ENCODE data around the gene MCAT. TPM values are rescaled to one million over a fixed set of nuclear protein-coding genes. Genes with fewer than 3 reads are reported as not detected.

The MCAT gene
- total and polyA plus RNA-seq, 12 donors, result 12.8 to 33.4 (median 15.3) TPM

DNA sequence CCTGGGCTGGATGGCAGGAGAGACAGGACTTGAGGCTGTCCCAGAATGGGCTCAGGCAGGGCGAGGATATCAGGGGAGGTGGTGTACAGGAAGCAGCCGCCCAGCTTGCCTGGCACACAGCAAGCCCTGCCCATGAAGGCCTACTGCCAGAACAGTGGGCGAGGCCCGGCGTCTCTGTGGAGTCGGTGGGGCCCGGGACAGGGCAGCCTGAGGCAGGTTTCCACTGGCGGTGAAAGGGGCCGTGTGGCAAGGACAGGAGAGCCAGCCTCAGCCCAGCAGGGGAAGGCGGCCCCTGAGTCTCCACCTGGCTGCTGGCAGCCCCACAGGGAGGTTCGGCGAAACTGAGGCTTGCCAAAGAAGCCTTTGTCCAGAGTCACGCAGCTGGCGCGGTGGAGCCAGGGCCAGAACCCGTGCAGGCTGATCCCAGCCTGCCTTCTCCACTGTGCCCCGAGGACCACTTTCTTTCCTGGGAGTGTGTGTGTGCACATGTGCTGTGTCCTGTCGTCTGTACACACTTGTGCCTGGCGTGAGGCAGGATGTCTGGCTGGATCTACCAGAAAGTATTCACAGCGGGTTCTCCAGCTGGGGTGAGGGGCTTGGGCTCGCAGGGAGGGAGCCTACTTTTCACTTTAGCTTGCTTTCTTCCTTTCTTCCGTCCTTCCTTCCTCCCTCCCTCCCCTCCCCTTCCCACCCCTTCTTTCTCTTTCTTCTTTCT is 9.3 kb upstream of the MCAT start:
- ATAC-seq (peak; percentile 65 to 85 (median 74)), DNase-seq (peak; percentile 70 to 75)
- Histone ChIP-seq H3K27me3 (no peaks in the 10 kb centered on the region), H3K27ac (peak overlapping the region; percentile 38 to 97 (median 90)), H3K4me3 (peak overlapping the region; percentile 58 to 97 (median 78)), H3K36me3 (peaks cover 0 to 17% (median 0%) of the 10 kb centered on the region in 9 donors), H3K9me3 (no peaks in the 10 kb centered on the region), H3K4me1 (peaks cover 7 to 74% (median 23%) of the 10 kb centered on the region in 9 donors)
- TF ChIP-seq, protein P1, sequence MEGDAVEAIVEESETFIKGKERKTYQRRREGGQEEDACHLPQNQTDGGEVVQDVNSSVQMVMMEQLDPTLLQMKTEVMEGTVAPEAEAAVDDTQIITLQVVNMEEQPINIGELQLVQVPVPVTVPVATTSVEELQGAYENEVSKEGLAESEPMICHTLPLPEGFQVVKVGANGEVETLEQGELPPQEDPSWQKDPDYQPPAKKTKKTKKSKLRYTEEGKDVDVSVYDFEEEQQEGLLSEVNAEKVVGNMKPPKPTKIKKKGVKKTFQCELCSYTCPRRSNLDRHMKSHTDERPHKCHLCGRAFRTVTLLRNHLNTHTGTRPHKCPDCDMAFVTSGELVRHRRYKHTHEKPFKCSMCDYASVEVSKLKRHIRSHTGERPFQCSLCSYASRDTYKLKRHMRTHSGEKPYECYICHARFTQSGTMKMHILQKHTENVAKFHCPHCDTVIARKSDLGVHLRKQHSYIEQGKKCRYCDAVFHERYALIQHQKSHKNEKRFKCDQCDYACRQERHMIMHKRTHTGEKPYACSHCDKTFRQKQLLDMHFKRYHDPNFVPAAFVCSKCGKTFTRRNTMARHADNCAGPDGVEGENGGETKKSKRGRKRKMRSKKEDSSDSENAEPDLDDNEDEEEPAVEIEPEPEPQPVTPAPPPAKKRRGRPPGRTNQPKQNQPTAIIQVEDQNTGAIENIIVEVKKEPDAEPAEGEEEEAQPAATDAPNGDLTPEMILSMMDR (IDR thresholded peaks at IDR 0.05), result no peak
- WGBS, 2 donors, result 11 to 13% methylated on average over 22 of the region's 22 CpGs
- intact Hi-C loops (cut with DNase I), result no loop called here

DNA sequence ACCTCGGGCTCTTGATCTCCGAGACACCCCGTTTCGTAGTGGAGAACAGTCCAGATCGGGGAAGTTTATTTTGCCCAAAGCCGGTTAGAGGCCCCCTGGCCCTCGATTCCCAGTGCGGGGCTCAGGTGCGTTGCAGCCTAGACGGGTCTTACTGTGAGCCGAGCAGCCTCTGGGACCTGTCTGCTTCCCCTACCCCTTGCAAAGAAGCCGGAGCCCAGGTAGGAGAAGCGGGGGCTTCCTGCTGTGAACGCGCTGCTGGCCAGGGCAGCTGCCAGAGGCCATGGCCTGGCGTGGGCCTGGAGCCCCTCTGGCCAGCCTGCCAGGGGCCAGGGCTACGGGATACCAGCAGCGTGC is 8.8 kb upstream of the MCAT start:
- Histone ChIP-seq H3K27ac (peak overlapping the region; percentile 38 to 97 (median 90)), H3K9me3 (no peaks in the 10 kb centered on the region), H3K27me3 (no peaks in the 10 kb centered on the region), H3K36me3 (peaks cover 0 to 17% (median 0%) of the 10 kb centered on the region in 9 donors), H3K4me3 (peak overlapping the region; percentile 58 to 97 (median 78)), H3K4me1 (peaks cover 7 to 79% (median 23%) of the 10 kb centered on the region in 9 donors)
- ATAC-seq, result peak in 6 of 8 donors; percentile 1 to 16 (median 7)
- intact Hi-C loops (cut with DNase I), result no loop called here
- DNase-seq, result no peak
- TF ChIP-seq, protein P1 (IDR thresholded peaks at IDR 0.05), result no peak
- WGBS, 2 donors, result 17 to 27% methylated on average over 18 of the region's 18 CpGs

DNA sequence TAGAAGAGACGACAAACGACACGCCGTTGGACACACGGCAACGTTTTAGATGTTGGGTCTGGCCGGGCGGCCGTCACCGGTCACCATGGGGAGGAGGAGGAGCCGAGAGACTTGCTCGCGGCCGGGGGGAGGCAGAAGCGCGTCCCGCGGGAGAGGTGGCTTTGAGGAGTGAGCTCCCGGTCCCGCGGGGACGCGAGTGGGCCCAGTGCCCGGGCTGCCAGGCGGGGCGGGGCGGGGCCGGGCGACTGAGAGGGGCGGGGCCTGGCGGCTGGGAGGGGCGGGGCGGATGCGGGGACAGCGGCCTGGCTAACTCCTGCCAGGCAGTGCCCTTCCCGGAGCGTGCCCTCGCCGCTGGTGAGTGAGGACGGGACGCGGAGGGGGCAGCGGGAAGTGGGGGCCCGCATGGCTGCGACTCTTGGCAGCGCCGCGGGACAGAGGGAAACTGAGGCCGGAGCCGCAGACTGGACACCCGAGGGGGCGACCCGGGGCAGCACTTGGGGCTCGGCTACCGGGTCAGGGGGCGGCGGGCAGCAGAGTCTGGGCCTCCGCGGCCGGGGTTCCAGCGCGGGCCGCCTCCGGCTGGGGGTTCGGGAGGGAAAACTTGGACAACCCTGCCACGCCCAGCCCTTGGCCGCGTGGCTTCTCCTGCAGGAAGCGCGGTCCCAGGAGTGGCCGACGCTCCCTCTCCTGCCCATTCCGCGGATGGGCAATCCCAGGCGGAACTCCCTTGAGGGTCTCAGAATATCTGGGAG is 8.2 kb upstream of the MCAT start, which contains the start of gene TSPO:
TSS of gene TSPO (plus strand) at position 309 of the 752 bp plus-strand sequence. CDS start 7,680 bp downstream, outside the sequence.
- H3K27me3 ChIP-seq, result no peaks in the 10 kb centered on the region
- peak; percentile 78 to 89 for DNase-seq
- peak; percentile 79 to 92 (median 85) for ATAC-seq
- H3K4me3 ChIP-seq, result peak within 1 kb of the TSS; percentile 58 to 97 (median 78)
- peaks cover 7 to 77% (median 23%) of the 10 kb centered on the region in 9 donors for H3K4me1 ChIP-seq
- WGBS, 2 donors, result 1 to 2% methylated on average over 69 to 75 of the region's 75 CpGs
- H3K27ac ChIP-seq, result peak within 1 kb of the TSS; percentile 38 to 97 (median 90)
- no peaks in the 10 kb centered on the region for H3K9me3 ChIP-seq
- intact Hi-C loops (cut with DNase I), result no loop called here
- H3K36me3 ChIP-seq, result peaks cover 0 to 17% (median 0%) of the 10 kb centered on the region in 9 donors
- TF ChIP-seq, protein P1 (IDR thresholded peaks at IDR 0.05), result peak in 2 of 9 donors; percentile 4 to 9

DNA sequence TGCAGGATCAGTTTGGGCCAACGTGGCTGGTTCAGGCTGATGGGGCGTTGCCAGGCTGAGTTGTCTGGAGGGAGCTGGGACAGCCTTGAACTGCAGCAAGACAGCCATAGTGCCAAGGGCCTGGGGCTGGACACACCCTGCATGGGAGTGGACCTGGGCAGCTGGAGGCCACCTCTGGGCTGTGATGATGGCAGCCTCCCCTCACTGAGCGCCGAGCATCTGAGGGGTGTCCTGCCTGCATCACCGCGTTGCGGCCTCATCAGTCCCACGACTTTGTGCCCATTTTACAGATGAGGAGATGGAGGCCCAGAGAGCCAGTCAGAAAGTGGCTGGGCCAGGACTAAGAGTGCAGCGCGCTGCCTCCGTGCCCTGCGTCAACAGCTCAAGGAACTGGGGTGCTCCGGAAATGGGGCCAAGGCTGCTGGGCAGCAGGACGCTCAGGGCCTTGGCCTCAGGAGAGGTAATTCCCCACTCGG is 7.6 kb upstream of the MCAT start:
- DNase-seq, result no peak
- H3K36me3 ChIP-seq, result peaks cover 0 to 13% (median 0%) of the 10 kb centered on the region in 9 donors
- peaks cover 7 to 78% (median 23%) of the 10 kb centered on the region in 9 donors for H3K4me1 ChIP-seq
- WGBS, 2 donors, result 69 to 77% methylated on average over 15 of the region's 15 CpGs
- no peaks in the 10 kb centered on the region for H3K9me3 ChIP-seq
- ATAC-seq, result peak in 3 of 8 donors; percentile 1 to 4 (median 4)
- TF ChIP-seq, protein P1 (IDR thresholded peaks at IDR 0.05), result no peak
- H3K4me3 ChIP-seq, result peak overlapping the region; percentile 58 to 97 (median 78)
- H3K27me3 ChIP-seq, result no peaks in the 10 kb centered on the region
- intact Hi-C loops (cut with DNase I), result no loop called here
- peak overlapping the region in 9 of 10 donors; percentile 83 to 97 (median 90) for H3K27ac ChIP-seq

All from heart right ventricle (tissue), 16 donors.